Activated T-helper 2 cell treated with anti-CD3 and anti-CD28 coated beads, Interferon-gamma antibody, Interleukin-2, Interleukin-4, amounts not matched to agents 10 μg/mL and 5 μg/mL and 100 μg/mL, durations not matched to agents 14 hours and 24 hours and 36 hours (primary cell): ENCODE measurements around the gene BCAS3. TPM values are rescaled to one million over a fixed set of nuclear protein-coding genes. Genes with fewer than 3 reads are reported as not detected.
"Not testable (repeated sequence)": the region's sequence is repeated elsewhere in the genome, so short reads cannot be mapped to it uniquely, and the experiment has no call there.

Experiments
- DNase-seq: peaks from one replicate; pipeline ENCODE4 v3.0.0; 2021; ENCODE audit warnings: low spot score
- H3K27ac Mint-ChIP-seq: one replicate; pipeline ENCODE4 v1.8.0; 2021; ENCODE audit warnings: mixed read lengths
- H3K27me3 Mint-ChIP-seq: one replicate; pipeline ENCODE4 v1.8.0; 2021; ENCODE audit warnings: low read depth, mixed read lengths
- H3K36me3 Mint-ChIP-seq: one replicate; pipeline ENCODE4 v1.8.0; 2021; ENCODE audit warnings: low read depth, mixed read lengths
- H3K4me1 Mint-ChIP-seq: one replicate; pipeline ENCODE4 v1.8.0; 2021; ENCODE audit warnings: low read depth, mixed read lengths
- H3K4me3 Mint-ChIP-seq: one replicate; pipeline ENCODE4 v1.8.0; 2021; ENCODE audit warnings: low read depth, mild to moderate bottlenecking, moderate library complexity, mixed read lengths
- H3K9me3 Mint-ChIP-seq: one replicate; pipeline ENCODE4 v1.8.0; 2021; ENCODE audit warnings: mixed read lengths
- intact Hi-C: fragments of 100-400 bp; cut with micrococcal nuclease; formaldehyde crosslinking; loops from one replicate; pipeline ENCODE4 v1.15.1; 2023
- total RNA-seq: library from RNA; stranded (reverse); gene quantifications from 2 replicates; pipeline ENCODE4 v1.2.3, GENCODE V29; 2022

BCAS3 gene
- total RNA-seq, 1 donor from 2014 or later: 10.7 TPM

GRCh38 chr17:60782742-60783141 lies 105.1 kb downstream of the BCAS3 start:
- intact Hi-C loops: no loop called here
- Mint-ChIP-seq H3K27me3 (peaks cover 2% of the 10 kb centered on the region), H3K9me3 (no peaks in the 10 kb centered on the region), H3K27ac (no peak overlapping the region), H3K4me1 (no peaks in the 10 kb centered on the region), H3K36me3 (no peaks in the 10 kb centered on the region), H3K4me3 (no peak overlapping the region)
- DNase-seq: no peak

DNA sequence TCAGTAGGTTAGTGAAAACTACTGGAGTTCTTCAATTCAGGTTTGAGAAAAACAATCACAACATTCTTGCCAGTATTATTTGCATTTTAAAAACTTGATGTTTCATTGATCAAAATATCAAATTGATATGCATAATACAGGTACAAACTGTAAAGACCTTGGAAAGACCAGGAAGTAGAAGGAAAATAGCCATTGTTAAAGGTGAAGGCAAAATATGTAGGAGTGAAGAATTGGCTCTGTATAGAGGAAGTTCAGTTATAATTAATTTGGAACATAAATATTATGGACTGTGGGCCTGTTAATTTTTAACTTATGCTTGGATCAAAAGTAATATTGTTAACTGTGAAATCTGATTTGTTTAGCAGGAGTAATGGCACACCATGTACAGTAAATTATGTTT lies 112.6 kb downstream of the BCAS3 start:
- intact Hi-C loops: no loop called here
- Mint-ChIP-seq H3K4me3 (no peak overlapping the region), H3K4me1 (no peaks in the 10 kb centered on the region), H3K27ac (no peak overlapping the region), H3K9me3 (no peaks in the 10 kb centered on the region), H3K27me3 (peaks cover 4% of the 10 kb centered on the region), H3K36me3 (no peaks in the 10 kb centered on the region)
- no peak for DNase-seq

DNA sequence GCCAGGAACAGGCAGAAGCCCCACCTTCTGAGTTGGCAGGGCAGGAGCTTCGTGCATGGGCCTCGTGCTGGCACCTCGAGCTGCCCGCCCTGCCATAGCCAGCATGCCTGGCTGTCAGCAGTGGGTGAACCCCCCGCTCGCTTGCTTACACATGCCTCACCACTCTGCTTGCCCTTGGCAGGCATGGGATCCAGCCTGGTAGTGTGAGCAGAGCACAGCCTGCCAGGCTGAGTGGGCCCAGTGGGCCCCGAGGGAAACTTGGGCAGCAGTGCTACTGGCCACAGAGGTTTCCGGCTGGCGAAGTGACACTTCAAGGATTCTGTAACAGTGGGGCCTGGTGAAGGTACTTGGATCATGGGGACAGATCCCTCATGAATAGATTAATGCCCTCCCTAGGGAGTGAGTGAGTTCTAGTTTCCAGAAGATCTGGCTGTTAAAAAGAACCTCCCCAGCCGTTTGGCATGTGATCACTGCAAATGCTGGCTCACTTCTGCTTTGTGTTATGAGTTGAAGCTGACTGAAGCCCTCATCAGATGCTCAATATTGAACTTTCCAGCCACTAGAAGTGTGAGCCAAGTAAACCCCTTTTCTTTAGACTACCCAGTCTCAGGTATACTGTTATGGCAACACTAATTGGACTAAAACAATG lies 114.7 kb downstream of the BCAS3 start:
- Mint-ChIP-seq H3K36me3 (no peaks in the 10 kb centered on the region), H3K27ac (no peak overlapping the region), H3K27me3 (peaks cover 4% of the 10 kb centered on the region), H3K9me3 (no peaks in the 10 kb centered on the region), H3K4me1 (no peaks in the 10 kb centered on the region), H3K4me3 (no peak overlapping the region)
- intact Hi-C loops: no loop called here
- DNase-seq: no peak

DNA sequence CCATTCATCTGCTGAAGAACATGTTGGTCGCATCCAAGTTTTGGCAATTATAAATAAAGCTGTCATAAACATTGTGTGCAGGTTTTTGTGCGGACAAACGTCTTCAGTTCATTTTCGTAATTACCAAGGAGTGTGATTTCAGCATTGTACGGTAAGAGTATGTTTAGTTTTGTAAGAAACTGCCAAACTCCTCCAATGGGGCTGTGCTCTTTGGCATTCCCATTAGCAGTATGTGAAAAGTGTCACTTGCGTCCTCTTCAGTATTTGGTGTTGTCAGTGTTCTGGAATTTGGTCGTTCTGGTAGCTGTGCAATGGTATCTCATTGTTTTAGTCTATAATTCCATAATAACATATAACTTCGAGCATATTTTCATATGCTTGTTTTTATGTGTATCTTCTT lies 120.9 kb downstream of the BCAS3 start:
- H3K36me3 Mint-ChIP-seq: no peaks in the 10 kb centered on the region

DNA sequence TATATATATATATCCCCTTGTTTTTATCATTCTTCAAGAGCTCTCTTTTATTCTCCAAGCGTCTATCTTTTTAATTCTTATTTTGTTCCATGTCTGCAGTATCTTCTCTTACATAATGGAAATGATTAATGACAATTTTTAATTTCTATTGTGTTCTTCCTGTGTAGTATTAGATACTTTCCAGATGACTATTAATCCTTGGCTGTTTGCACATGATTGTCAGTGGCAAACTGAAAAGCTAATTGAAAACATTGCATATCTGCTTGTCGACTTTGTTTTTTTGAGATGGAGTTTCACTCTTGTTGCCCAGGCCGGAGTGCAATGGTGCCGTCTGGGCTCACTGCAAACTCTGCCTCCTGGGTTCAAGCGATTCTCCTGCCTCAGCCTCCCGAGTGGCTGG lies 124.7 kb downstream of the BCAS3 start:
- DNase-seq: no peak
- Mint-ChIP-seq H3K4me3 (no peak overlapping the region), H3K9me3 (no peaks in the 10 kb centered on the region), H3K36me3 (no peaks in the 10 kb centered on the region), H3K4me1 (no peaks in the 10 kb centered on the region), H3K27me3 (peaks cover 2% of the 10 kb centered on the region), H3K27ac (no peak overlapping the region)
- intact Hi-C loops: no loop called here

More for the DNA sequence above, 120.9 kb downstream of the BCAS3 start:
- Mint-ChIP-seq H3K4me3 (no peak overlapping the region), H3K27ac (no peak overlapping the region), H3K27me3 (peaks cover 2% of the 10 kb centered on the region), H3K9me3 (no peaks in the 10 kb centered on the region), H3K4me1 (no peaks in the 10 kb centered on the region)
- no peak for DNase-seq
- intact Hi-C loops: no loop called here

DNA sequence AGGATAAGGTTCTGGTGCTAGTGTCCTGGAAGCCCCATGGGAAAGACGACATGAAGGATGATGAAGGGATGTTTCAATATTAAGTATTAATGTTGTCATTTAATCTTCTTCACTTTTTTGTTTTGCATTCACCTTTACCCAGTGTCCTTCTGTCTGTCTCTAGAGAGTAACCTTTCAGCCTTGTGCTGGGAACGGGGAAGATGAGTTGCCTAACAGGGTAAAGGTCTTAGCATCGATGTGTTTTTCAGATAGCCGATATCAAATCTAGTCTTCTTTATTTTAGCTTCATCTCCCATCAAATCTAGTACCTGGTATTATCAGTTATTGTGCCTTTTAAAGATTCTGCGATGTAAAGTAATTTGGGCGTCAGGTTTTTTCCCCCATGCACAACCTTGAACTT lies 125.4 kb downstream of the BCAS3 start:
- Mint-ChIP-seq H3K9me3 (no peaks in the 10 kb centered on the region), H3K27me3 (peaks cover 2% of the 10 kb centered on the region), H3K4me1 (no peaks in the 10 kb centered on the region), H3K36me3 (no peaks in the 10 kb centered on the region), H3K4me3 (no peak overlapping the region), H3K27ac (no peak overlapping the region)
- no peak for DNase-seq
- intact Hi-C loops: no loop called here

- H3K27ac Mint-ChIP-seq: no peak overlapping the region
- DNase-seq: no peak
- H3K36me3 Mint-ChIP-seq: no peaks in the 10 kb centered on the region
- no peak overlapping the region for H3K4me3 Mint-ChIP-seq
- intact Hi-C loops: no loop called here
- no peaks in the 10 kb centered on the region for H3K9me3 Mint-ChIP-seq
- peaks cover 2% of the 10 kb centered on the region for H3K27me3 Mint-ChIP-seq
- H3K4me1 Mint-ChIP-seq: no peaks in the 10 kb centered on the region
Measured at GRCh38 chr17:60804831-60805230, 127.2 kb downstream of the BCAS3 start.

DNA sequence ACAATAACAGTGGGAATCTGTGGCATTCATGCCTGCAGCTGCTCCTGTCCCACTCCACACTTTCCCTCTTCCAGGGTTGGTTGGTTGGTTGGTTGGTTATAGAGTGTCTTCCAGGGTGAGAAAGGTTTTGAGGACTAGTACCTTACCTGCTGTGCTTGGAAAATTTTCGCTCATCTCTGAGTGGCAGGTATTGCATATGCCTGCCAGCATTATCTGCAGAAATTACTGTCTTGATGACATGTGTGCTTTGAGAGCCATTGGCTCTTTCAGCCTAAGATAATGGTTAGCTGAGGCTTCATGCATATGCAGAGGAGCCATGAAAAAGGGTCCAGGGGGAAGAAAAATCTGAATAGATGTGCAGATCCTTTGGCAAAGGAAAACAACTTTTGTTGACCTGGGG lies 131.8 kb downstream of the BCAS3 start:
- no peaks in the 10 kb centered on the region for H3K36me3 Mint-ChIP-seq
- intact Hi-C loops: no loop called here
- H3K27ac Mint-ChIP-seq: no peak overlapping the region
- no peaks in the 10 kb centered on the region for H3K9me3 Mint-ChIP-seq
- H3K27me3 Mint-ChIP-seq: no peaks in the 10 kb centered on the region
- no peak overlapping the region for H3K4me3 Mint-ChIP-seq
- no peaks in the 10 kb centered on the region for H3K4me1 Mint-ChIP-seq
- no peak for DNase-seq

- intact Hi-C loops: not testable (repeated sequence)
Measured at GRCh38 chr17:60814941-60815340, 137.3 kb downstream of the BCAS3 start.

GRCh38 chr17:60817192-60817591 lies 139.5 kb downstream of the BCAS3 start:
- Mint-ChIP-seq H3K4me1 (no peaks in the 10 kb centered on the region), H3K27me3 (no peaks in the 10 kb centered on the region), H3K4me3 (no peak overlapping the region), H3K27ac (no peak overlapping the region), H3K36me3 (no peaks in the 10 kb centered on the region), H3K9me3 (no peaks in the 10 kb centered on the region)
- intact Hi-C loops: no loop called here
- no peak for DNase-seq

More at GRCh38 chr17:60814941-60815340, 137.3 kb downstream of the BCAS3 start:
- H3K27ac Mint-ChIP-seq, DNase-seq, H3K9me3 Mint-ChIP-seq, H3K4me3 Mint-ChIP-seq, H3K4me1 Mint-ChIP-seq, H3K36me3 Mint-ChIP-seq, H3K27me3 Mint-ChIP-seq: not testable (repeated sequence)

DNA sequence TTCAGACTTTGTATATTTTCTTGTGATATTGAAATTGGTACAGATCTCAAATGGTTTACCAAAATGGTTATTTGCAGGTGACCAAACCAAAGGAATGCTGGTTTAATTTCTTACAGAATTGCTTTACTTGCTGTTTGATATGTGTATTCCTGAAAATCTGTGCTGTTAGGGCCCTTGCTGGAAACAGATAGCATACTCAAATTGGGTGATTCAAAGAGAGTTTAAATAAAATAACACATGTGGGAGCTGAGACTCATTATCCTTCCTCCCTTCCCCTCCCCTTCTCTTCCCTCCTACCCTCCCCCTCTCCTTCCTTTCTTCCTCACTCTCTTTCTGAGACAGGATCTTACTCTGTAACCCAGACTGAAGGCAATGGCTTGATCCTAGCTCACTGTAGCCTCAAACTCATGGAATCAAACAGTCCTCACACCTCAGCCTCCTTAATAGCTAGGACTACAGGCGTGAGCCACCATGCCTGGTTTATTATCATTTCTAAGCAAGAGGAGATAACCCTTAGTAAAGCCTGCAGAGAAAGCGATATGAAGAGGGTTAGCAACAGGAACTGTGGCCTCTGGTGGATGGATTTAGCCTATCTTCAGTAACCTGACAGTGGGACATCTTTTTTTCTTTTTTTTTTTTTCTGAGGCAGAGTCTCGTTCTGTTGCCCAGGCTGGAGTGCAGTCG lies 141.9 kb downstream of the BCAS3 start:
- no peak for DNase-seq
- H3K9me3 Mint-ChIP-seq: no peaks in the 10 kb centered on the region
- H3K4me1 Mint-ChIP-seq: no peaks in the 10 kb centered on the region
- H3K4me3 Mint-ChIP-seq: no peak overlapping the region
- H3K27ac Mint-ChIP-seq: no peak overlapping the region
- H3K27me3 Mint-ChIP-seq: peaks cover 2% of the 10 kb centered on the region
- intact Hi-C loops: no loop called here
- H3K36me3 Mint-ChIP-seq: no peaks in the 10 kb centered on the region

DNA sequence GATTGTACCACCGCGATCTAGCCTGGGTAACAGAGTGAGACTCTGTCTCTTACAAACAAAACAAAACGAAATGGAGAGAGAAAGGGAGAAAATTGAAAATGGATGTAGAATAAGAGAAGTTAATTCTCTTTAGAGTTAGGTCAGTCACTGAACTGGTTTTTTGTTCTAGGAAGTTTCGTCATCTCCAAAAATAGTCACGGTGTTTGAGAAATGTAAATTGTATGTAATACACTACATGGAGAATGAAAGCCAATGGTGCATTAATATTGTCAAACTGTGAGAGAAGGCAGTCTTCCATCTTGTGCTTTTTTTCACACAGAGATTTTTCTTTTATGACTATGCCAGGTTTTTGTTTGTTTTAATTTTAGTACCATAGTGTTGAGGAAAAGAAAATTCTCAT lies 145.9 kb downstream of the BCAS3 start:
- H3K9me3 Mint-ChIP-seq: no peaks in the 10 kb centered on the region
- no peaks in the 10 kb centered on the region for H3K4me1 Mint-ChIP-seq
- no peak for DNase-seq
- H3K27me3 Mint-ChIP-seq: peaks cover 2% of the 10 kb centered on the region
- H3K27ac Mint-ChIP-seq: no peak overlapping the region
- H3K4me3 Mint-ChIP-seq: no peak overlapping the region
- intact Hi-C loops: no loop called here
- H3K36me3 Mint-ChIP-seq: no peaks in the 10 kb centered on the region

DNA sequence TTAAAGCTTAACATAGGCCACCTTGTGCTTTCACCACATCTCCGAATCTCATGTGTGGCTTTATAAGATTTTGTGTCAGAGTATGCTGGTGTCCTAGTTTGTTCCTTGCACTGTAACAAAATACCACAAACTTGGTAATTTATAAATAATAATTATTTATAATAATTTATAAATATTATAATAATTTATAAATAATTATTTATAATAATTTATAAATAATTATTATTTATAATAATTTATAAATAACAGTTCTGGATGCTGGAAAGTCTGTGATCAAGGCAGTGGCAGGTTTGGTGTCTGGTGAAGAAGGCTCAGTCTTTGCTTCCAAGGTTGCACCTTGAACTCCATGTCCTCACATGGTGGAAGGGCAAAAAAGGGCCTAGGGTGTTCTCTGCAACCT lies 147.7 kb downstream of the BCAS3 start:
- no peaks in the 10 kb centered on the region for H3K36me3 Mint-ChIP-seq
- no peaks in the 10 kb centered on the region for H3K9me3 Mint-ChIP-seq
- no peaks in the 10 kb centered on the region for H3K4me1 Mint-ChIP-seq
- no peak overlapping the region for H3K27ac Mint-ChIP-seq
- intact Hi-C loops: no loop called here
- no peak overlapping the region for H3K4me3 Mint-ChIP-seq
- no peak for DNase-seq
- H3K27me3 Mint-ChIP-seq: peaks cover 2% of the 10 kb centered on the region
